ENCODE results near the gene PRPS1. TPM values are rescaled to one million over a fixed set of nuclear protein-coding genes. Genes with fewer than 3 reads are reported as not detected.
"Not testable (repeated sequence)": the region's sequence is repeated elsewhere in the genome, so short reads cannot be mapped to it uniquely, and the experiment has no call there.

The PRPS1 gene
- total and polyA plus RNA-seq, 4 donors = 13.3 to 32.2 (median 26.1) TPM

DNA sequence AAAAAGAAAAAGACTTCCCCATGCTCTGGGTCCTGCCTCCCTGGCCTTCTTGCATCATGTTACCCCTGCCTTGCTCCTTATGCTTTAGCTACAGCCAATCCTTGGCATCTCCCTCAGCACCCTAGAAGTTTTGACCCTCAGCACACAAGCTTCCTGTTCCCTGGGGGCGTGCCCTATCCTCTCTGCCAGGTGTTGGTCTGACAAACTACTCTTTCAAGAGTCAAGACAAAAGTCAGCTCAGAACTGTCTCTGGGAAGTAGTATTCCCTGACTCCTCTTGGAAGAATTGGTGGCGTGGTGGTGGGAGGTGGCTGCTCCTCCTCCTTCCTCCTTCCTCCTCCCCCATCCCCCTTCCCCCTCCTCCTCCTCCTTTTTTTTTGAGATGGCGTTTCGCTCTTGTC, 41.0 kb downstream of the PRPS1 start:
- no peak for DNase-seq (ENCODE audit: low spot score)
- H3K9ac ChIP-seq (ENCODE audit: low read depth in 1 of 2, low read length in 2 of 2) = no peak overlapping the region
- H3K9me3 ChIP-seq (ENCODE audit: control insufficient read depth in 4 of 4, low read length in 3 of 4) = no peaks in the 10 kb centered on the region
- TF ChIP-seq YY1 (IDR thresholded peaks at IDR 0.05) (no peak), HNF4G (IDR thresholded peaks at IDR 0.05) (no peak), FOXA1 (IDR thresholded peaks at IDR 0.05) (no peak), SP1 (IDR thresholded peaks at IDR 0.05) (no peak), JUND (IDR thresholded peaks at IDR 0.05) (no peak), EGR1 (IDR thresholded peaks at IDR 0.05; ENCODE audit: low read depth in 2 of 2) (no peak), TAF1 (conservative IDR thresholded peaks at IDR 0.05) (no peak), HNF4A (conservative IDR thresholded peaks at IDR 0.05) (no peak), RXRA (IDR thresholded peaks at IDR 0.05) (no peak), NR2F2 (IDR thresholded peaks at IDR 0.05) (no peak), GABPA (IDR thresholded peaks at IDR 0.05 in 1 of 2, conservative IDR thresholded peaks at IDR 0.05 in 1 of 2) (no peak), RAD21 (IDR thresholded peaks at IDR 0.05) (no peak)
- TF ChIP-seq, protein P1, sequence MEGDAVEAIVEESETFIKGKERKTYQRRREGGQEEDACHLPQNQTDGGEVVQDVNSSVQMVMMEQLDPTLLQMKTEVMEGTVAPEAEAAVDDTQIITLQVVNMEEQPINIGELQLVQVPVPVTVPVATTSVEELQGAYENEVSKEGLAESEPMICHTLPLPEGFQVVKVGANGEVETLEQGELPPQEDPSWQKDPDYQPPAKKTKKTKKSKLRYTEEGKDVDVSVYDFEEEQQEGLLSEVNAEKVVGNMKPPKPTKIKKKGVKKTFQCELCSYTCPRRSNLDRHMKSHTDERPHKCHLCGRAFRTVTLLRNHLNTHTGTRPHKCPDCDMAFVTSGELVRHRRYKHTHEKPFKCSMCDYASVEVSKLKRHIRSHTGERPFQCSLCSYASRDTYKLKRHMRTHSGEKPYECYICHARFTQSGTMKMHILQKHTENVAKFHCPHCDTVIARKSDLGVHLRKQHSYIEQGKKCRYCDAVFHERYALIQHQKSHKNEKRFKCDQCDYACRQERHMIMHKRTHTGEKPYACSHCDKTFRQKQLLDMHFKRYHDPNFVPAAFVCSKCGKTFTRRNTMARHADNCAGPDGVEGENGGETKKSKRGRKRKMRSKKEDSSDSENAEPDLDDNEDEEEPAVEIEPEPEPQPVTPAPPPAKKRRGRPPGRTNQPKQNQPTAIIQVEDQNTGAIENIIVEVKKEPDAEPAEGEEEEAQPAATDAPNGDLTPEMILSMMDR (IDR thresholded peaks at IDR 0.05; ENCODE audit: low read depth, low read length, missing input control) = no peak
- TF ChIP-seq, protein P2, sequence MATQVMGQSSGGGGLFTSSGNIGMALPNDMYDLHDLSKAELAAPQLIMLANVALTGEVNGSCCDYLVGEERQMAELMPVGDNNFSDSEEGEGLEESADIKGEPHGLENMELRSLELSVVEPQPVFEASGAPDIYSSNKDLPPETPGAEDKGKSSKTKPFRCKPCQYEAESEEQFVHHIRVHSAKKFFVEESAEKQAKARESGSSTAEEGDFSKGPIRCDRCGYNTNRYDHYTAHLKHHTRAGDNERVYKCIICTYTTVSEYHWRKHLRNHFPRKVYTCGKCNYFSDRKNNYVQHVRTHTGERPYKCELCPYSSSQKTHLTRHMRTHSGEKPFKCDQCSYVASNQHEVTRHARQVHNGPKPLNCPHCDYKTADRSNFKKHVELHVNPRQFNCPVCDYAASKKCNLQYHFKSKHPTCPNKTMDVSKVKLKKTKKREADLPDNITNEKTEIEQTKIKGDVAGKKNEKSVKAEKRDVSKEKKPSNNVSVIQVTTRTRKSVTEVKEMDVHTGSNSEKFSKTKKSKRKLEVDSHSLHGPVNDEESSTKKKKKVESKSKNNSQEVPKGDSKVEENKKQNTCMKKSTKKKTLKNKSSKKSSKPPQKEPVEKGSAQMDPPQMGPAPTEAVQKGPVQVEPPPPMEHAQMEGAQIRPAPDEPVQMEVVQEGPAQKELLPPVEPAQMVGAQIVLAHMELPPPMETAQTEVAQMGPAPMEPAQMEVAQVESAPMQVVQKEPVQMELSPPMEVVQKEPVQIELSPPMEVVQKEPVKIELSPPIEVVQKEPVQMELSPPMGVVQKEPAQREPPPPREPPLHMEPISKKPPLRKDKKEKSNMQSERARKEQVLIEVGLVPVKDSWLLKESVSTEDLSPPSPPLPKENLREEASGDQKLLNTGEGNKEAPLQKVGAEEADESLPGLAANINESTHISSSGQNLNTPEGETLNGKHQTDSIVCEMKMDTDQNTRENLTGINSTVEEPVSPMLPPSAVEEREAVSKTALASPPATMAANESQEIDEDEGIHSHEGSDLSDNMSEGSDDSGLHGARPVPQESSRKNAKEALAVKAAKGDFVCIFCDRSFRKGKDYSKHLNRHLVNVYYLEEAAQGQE (IDR thresholded peaks at IDR 0.05) = no peak
- TF ChIP-seq, protein P3, sequence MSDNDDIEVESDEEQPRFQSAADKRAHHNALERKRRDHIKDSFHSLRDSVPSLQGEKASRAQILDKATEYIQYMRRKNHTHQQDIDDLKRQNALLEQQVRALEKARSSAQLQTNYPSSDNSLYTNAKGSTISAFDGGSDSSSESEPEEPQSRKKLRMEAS (IDR thresholded peaks at IDR 0.05) = no peak
- TF ChIP-seq, protein P4, sequence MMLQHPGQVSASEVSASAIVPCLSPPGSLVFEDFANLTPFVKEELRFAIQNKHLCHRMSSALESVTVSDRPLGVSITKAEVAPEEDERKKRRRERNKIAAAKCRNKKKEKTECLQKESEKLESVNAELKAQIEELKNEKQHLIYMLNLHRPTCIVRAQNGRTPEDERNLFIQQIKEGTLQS (IDR thresholded peaks at IDR 0.05) = no peak
- no peaks in the 10 kb centered on the region for H3K36me3 ChIP-seq (ENCODE audit: control insufficient read depth in 4 of 4, insufficient read depth in 3 of 4, low read depth in 1 of 4, low read length in 3 of 4)
- no peak overlapping the region for H3K4me3 ChIP-seq (ENCODE audit: low read depth in 1 of 3, low read length in 3 of 3)
- no peak overlapping the region for H3K27ac ChIP-seq (ENCODE audit: low read depth in 1 of 2, low read length in 2 of 2)
- peaks cover 0 to 3% (median 0%) of the 10 kb centered on the region in 4 donors for H3K4me1 ChIP-seq (ENCODE audit: control insufficient read depth in 4 of 4, insufficient read depth in 4 of 4, low read length in 3 of 4)
- no peaks in the 10 kb centered on the region for H3K27me3 ChIP-seq (ENCODE audit: control insufficient read depth in 4 of 4, insufficient read depth in 4 of 4, low read length in 3 of 4)
- WGBS = 77% methylated on average over 4 of the region's 4 CpGs

DNA sequence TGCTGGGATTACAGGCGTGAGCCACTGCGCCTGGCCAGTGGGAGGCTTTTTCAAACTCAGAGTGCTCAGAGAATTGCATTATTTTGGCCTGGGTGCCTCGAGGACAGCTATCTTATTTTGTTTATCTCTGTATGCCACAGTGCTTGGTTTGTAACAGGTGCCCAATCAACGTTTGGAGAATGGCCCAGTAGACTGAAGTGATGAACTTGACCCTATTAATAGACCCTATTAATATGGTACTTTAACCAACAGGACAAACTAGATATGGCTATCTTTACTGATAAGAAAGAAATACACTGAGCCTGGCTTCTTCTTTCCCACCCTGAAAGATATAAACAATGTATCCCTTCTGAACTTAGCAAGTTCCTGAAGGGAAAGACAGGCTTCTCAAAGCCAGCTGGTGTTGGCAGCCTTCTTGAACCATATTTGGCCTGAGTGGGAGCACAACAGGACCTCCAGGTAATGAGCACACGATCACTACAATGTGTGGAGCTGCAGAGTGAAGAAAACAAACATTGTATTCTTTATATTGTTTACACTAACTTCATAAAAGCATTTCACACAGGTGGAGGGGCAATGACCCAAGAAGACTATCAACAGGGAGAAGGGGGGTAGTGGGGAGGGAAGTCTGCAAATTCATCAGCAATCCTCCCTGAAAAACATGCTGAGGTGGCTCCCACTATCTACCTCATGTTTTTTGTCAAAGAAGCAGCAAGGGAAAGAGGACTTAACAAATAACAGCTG, 41.7 kb downstream of the PRPS1 start:
- H3K4me3 ChIP-seq (ENCODE audit: low read depth in 1 of 3, low read length in 3 of 3) = no peak overlapping the region
- H3K9ac ChIP-seq (ENCODE audit: low read depth in 1 of 2, low read length in 2 of 2) = no peak overlapping the region
- WGBS = 51% methylated on average over 5 of the region's 5 CpGs
- TF ChIP-seq, protein P5, sequence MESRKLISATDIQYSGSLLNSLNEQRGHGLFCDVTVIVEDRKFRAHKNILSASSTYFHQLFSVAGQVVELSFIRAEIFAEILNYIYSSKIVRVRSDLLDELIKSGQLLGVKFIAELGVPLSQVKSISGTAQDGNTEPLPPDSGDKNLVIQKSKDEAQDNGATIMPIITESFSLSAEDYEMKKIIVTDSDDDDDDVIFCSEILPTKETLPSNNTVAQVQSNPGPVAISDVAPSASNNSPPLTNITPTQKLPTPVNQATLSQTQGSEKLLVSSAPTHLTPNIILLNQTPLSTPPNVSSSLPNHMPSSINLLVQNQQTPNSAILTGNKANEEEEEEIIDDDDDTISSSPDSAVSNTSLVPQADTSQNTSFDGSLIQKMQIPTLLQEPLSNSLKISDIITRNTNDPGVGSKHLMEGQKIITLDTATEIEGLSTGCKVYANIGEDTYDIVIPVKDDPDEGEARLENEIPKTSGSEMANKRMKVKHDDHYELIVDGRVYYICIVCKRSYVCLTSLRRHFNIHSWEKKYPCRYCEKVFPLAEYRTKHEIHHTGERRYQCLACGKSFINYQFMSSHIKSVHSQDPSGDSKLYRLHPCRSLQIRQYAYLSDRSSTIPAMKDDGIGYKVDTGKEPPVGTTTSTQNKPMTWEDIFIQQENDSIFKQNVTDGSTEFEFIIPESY (IDR thresholded peaks at IDR 0.05) = no peak
- TF ChIP-seq, protein P1 (IDR thresholded peaks at IDR 0.05; ENCODE audit: low read depth, low read length, missing input control) = no peak
- TF ChIP-seq SP1 (IDR thresholded peaks at IDR 0.05) = no peak
- H3K27me3 ChIP-seq (ENCODE audit: control insufficient read depth in 4 of 4, insufficient read depth in 4 of 4, low read length in 3 of 4) = no peaks in the 10 kb centered on the region
- H3K27ac ChIP-seq (ENCODE audit: low read depth in 1 of 2, low read length in 2 of 2) = no peak overlapping the region
- no peaks in the 10 kb centered on the region for H3K9me3 ChIP-seq (ENCODE audit: control insufficient read depth in 4 of 4, low read length in 3 of 4)
- DNase-seq (ENCODE audit: low spot score) = no peak
- no peaks in the 10 kb centered on the region for H3K36me3 ChIP-seq (ENCODE audit: control insufficient read depth in 4 of 4, insufficient read depth in 3 of 4, low read depth in 1 of 4, low read length in 3 of 4)
- peaks cover 0 to 3% (median 1%) of the 10 kb centered on the region in 4 donors for H3K4me1 ChIP-seq (ENCODE audit: control insufficient read depth in 4 of 4, insufficient read depth in 4 of 4, low read length in 3 of 4)

DNA sequence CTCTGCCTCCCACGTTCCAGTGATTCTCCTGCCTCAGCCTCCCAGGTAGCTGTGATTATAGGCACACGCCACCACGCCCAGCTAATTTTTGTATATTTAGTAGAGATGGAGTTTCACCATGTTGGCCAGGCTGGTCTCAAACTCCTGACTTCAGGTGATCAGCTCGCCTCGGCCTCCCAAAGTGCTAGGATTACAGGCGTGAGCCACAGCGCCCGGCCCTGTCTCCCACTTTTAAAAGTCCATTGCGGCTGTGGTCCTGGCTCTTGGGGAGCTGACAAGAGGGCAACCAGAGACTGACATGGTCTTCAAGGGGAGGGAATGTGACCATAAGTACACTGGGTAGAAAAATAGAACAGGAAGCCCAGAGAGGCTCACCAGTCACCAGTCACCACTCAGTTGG, 42.9 kb downstream of the PRPS1 start:
- H3K27ac ChIP-seq (ENCODE audit: low read depth in 1 of 2, low read length in 2 of 2) = not testable (repeated sequence)
- WGBS = 90% methylated on average over 9 of the region's 9 CpGs

More for the DNA sequence above, 42.9 kb downstream of the PRPS1 start:
- not testable (repeated sequence) for H3K4me3 ChIP-seq (ENCODE audit: low read depth in 1 of 3, low read length in 3 of 3); H3K36me3 ChIP-seq (ENCODE audit: control insufficient read depth in 4 of 4, insufficient read depth in 3 of 4, low read depth in 1 of 4, low read length in 3 of 4); H3K4me1 ChIP-seq (ENCODE audit: control insufficient read depth in 4 of 4, insufficient read depth in 4 of 4, low read length in 3 of 4); H3K9me3 ChIP-seq (ENCODE audit: control insufficient read depth in 4 of 4, low read length in 3 of 4); H3K9ac ChIP-seq (ENCODE audit: low read depth in 1 of 2, low read length in 2 of 2); DNase-seq (ENCODE audit: low spot score); H3K27me3 ChIP-seq (ENCODE audit: control insufficient read depth in 4 of 4, insufficient read depth in 4 of 4, low read length in 3 of 4)

All from liver (tissue), 9 donors.